GF-D8 (cell line): ENCODE results near the gene OTOG.

Source experiments
- DNase-seq: peaks from one replicate; lab custom pipeline; 2025; lab: John Stamatoyannopoulos, UW

OTOG gene

DNA sequence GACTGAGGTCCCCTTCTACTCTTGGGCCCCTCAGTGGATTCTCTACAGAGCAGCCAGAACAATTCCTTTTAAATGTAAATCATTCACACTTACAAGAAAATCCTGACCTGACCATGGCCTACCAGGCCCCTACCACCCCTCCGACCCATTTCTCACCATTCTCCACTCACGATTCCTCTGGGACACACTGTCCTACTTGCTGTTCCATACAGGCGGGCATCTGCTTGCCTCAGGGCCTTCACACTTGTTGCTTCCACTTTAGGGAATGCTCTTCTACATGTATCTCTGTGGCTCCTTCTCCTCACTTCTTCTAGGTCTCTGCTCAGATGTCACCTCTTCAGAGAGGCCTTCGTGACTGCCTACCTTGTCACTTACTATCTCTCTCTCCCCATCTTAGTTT is 6.3 kb upstream of the OTOG start:
- no peak for DNase-seq

DNA sequence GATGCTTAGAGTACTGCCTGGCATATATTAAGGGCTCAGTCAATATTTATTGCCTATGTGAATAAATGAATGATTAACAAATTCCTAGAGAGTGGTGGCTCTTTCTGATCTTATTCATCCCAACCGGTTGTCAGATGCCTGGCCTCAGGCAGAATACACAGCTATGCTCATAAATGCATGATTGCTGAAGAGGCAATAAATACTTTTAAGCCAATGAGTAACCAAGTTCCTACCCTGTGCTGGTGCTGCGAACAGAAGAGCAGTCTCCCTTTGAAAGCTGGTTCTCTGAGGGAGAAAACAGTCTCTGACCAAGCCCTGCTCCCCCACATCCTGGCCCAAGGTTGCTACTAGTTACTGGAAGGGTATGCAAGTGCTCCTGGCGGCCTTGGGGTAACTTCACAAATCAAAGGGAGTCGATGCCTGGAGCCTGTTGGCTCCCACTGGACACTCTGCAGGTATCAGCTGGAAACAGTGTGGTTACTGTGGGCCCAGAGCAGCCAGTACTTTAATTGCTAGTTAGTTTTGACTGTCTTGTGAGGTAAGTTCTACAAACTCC is 5.7 kb upstream of the OTOG start:
- no peak for DNase-seq

DNA sequence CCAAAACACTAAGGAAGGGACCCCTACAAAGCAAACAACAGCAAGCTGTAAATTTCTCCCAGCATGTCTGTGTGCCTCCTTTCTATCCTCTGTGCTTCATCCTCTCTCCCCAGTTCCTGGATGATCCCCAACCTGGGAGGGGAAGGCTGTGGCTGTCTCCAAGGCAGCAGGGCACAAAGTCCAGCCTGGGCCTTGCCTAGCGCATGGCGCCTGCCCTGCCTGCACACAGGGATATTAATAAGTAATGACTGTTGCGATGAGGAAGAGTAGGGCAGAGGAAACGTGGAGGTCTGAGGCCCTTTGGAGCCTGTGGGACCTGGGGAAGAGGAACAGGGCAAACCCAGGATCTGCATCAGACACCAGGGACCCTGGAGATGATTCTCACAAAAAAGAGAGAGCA is 4.8 kb upstream of the OTOG start:
- DNase-seq, result no peak

DNA sequence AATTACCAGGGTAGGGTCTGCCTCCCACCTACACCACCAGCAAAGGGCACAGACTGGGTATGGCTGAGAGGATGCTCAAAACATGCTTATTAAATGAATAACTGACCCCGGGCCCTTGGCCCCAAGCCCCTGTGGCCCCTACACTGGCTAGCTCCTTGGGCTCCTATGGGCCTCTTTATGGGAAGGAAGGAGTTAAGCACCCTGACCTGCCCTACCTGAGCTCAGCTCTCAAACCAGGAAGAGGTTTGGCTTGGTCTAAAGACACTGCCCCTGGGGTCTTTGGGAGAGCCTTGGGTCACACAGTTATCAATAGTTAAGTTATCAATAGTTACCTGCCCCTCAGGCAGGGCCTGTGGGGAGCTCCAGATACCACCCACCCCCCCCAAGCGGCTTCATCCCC is 4.0 kb upstream of the OTOG start:
- DNase-seq, result no peak

DNA sequence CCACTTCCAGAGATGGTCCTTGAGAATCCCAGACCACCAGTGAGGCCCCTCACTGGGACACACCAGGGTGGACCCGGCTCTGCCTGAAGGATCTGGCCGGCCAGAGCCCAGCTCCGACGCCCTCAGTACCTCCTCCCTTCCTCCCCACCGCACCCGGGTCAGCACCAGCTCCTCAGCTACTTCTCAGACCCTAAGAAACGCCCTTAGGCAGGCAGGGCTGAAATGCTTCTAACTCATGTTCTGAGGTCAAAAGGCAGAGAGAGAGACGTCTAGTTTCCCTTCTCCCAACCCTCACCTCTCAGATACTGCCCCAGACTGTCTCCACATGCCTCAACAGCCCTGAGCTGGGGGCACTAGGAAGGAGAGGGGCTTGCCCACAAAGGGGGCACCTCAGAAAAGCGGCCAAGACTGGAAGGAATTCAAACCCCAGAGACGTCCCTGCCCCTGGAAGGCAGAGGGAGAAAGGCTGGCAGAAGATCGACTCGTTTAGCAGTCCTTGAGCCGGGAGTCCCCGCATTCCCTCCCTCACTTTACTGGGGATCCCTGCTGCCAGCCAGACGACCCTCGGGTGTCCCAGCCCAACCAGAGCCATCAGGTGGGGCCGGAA is 3.4 kb upstream of the OTOG start:
- DNase-seq, result no peak

DNA sequence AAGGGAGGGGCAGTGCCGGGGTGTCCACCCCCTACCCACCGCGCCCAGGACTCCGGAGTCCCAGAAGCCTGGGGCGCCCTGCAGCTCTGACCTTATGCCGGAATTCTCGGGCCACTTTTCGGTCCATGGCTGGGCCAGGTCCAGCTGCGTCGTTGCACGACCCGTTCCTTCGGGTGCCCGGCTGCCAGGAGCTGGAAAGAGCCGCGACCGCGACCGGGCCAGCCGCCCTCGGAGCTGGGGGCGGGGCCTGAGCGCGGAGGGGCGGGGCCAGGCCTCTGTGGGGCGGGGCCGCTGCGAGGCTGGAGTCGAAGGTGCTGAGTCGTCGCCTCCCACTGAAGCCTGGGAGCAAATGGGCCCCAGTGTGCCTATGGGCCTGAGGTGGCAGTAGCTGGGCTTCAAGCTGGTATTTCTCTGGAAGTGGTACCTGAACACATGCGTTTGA is 2.9 kb upstream of the OTOG start, which contains the start of gene USH1C:
USH1C (minus strand) TSS at position 236 of the 442 bp plus-strand sequence; CDS start at position 127, 109 bp downstream.
- no peak for DNase-seq

DNA sequence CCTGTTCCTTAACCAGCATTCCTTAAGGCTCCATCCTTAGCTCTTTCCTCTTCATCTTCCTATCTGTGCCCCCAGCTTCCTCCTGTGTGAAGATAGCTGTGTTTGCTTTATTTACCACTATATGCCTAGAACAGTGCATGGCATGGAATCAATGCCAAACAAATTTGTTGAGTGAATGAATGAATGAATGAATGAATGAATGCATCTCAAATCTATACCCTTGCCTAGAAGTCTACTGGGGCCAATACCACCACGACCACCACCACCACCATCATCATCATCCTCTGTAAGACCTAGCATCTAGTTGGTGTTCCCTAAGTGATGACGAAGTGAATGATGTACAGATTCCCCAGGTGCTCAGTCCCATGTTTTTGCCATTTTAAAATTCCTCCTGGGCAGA is 819 bp upstream of the OTOG start:
- DNase-seq, result no peak

DNA sequence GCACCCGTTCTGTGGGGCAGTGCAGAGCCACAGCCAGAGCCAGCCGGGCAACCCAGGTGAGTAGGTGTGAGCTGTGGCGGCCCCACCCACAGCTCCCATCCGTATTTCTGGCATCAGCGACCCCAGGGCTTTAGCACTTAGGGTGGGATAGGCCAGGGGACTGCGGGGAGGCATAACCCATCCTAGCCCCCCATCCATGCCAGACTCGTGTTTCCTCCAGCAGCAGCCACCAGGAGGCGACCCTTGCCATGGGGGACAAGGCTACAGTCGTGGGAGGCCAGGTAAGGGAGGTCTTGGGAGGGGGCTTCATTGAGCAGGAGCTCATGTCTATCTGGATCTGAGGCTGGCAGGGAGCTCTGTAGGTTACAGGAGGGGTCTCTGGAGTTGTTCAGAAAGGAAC is 873 bp downstream of the OTOG start:
- no peak for DNase-seq

DNA sequence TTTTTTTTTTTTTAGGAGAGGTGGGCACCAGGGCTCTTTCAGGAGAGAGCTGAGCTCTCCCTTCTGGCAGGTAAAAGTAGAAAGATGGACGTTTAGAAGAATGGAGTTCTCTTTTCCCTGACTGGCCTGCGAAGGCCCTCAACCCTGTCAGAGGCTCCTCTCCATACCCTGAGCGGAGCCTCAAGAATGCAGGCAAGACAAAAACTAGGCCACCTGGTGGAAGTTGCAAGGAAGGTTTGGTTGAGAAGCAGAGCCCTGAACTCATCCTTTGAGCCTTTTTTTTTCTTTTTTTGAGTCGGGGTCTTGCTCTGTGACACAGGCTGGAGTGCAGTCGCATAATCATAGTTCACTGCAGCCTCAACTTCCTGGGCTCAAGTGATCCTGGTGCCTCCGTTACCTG is 1.4 kb downstream of the OTOG start:
- DNase-seq, result no peak

DNA sequence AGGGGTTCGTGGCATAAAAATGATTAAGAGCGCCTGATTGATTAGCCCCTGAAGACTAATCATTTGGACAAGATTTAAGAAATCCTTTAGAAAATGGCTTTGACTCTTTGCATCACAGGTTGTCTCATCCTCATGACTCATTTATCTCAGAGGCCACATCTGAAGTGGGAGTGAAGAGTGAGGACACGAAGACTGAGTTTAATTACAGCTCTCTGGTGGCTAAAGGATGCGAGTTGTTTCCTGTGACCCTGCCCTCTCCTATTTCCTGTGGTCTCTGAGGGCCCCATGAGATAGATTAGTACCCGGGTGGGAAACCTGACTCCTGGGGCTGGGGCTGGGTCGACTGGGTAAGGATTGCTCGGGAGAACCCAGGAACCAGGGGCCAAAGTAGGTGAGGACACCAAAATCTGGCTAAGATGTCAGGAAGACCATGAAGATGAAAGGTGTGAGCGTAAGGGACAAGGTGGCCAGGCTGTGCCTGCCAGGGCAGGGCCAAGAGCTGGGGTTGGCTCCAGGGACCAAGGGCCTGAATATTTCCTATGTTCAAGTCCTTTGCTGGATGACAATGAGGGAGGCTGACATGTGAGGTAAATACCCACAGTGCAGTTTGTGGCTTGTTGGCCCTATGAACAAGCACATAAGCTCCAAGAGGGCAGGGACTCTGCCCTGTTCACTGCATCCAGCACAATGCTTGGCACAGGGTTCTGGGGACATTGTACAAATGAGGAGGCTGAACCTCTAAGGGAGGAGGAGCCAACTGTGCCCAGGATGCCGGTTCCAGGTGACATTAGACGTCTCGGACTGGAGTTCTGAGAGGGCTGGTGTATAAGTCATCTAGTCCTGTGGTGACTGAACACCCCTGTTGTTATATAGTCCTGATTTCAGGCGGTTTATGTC is 3.6 kb downstream of the OTOG start:
- DNase-seq, result no peak

DNA sequence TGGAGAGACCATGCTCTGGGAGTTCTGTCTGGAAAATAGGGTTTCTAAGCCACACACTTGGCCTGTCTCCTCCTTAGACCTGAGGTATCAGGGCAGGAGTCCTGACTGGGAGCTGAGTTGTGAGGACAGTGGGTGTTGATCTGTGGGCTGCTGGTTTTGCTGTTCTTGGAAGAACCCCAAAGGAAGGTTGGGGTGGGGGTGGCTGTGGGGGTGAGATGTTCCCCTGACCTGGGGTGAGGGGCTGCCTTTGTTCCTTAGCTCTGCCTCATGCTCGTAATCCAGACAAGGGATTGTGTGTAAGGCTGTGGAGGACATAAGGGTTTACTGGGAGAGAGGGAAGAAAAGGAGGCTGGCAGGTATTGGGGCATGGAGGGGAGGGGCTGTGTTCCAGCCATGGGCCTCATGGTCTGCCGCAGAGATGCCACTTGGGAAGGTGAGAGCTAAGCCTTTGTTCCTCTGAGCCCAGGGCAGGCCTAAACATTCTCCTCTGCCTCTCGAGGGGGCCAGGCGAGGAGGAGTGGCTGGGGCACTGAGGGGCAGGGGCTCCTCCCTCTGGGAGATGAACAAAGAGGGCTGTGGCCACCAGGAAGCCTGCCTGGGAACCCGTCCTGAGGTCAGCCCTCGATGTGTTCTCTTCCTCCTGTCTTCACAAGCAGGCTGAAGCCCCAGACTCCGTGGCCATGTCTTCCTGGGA is 4.4 kb downstream of the OTOG start:
- no peak for DNase-seq

DNA sequence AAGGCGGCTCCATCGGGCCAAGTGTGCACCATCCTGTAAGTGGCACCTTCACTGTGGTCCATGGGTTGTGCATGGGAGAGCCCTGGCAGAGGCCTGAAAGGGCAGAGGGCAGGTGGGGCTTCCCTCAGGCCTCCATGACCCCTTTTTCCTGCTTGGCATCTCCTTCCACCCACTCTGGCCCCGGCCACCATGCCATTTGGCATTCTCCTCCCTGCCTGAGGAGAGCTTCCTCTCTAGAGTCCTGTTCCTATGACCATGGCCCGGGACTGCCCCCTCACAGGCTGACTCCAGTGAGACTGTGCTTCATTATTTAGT is 4.9 kb downstream of the OTOG start:
- DNase-seq, result no peak

DNA sequence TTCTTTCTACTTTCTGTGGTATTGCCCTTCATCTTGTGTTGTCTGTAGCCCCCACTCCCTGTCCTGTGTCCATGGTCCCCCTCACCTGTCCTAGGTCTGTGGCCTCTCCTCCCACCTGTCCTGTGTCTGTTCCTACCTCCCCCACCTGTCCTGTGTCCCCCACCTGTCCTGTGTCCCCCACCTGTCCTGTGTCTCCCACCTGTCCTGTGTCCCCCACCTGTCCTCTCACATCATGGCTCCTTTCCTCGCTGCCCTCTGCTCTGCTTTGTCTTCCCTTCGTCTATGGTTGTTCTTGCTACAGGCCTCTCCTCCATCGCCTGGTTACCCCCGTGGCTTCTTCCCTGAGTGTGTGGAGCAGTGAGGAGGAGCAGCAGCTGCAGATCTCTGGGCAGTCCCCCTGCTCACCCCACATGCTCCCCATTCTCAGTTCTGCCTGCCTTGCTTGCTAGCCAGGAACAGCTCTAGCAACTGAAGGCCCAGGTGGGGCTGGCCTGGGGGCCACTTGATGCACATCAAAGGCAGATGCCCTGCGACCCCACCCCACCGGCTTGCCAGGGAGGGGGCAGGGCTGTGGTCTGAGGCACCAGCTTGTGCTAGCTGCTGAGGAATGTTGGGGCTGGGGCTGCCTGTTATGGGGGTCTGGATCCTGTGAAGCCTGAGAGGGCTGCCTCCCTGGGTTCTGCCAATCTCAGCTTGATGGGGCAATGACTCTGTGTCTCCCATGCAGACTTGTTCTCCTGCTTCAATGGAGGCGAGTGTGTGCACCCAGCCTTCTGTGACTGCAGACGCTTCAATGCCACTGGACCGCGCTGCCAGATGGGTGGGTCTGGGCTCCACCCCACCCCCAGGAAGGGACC is 5.6 kb downstream of the OTOG start:
- DNase-seq, result no peak

DNA sequence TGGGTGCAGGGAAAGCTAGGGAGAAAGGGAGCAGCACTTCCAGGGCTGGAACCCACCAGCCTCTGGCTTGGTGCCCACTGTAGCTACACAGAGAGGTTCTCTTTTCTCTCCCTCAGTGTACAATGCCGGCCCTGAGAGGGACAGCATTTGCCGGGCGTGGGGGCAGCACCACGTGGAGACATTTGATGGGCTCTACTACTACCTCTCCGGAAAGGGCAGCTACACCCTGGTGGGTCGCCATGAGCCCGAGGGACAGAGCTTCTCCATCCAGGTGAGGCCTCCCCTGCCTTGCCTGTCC is 6.1 kb downstream of the OTOG start:
- no peak for DNase-seq

DNA sequence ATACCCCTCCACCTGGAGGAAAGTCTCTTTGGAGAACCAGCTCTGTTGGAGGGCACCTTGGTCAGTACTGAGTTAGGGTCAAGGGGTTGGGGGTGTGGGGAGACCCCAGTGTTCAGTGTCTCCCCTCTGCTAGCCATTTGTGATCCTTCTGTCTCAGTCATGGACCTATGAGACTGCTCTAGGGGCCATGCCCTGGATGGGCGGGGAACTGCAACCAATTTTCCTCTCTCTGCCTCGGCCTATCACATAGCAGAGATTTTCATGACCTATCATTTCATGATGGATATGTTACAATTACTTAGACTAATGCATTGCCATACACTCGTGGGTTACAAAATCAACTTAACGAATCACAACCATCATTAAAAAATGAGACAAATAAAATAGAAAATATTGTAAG is 7.4 kb downstream of the OTOG start:
- DNase-seq, result no peak

DNA sequence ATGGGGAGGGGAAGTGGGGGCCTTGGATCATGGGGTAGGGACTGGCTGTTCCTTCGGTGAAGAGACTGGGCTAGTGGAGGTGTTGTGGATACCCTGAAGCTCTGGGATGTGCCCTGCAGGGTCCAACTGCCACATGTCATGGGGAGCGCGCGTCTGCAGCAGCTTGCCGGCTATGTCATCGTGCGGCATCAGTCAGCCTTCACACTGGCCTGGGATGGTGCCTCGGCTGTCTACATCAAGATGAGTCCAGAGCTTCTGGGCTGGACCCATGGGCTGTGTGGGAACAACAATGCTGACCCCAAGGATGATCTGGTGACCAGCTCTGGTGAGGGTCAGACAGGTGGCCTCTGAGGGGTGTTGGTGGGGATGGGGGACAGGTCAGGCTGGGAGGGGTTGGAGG is 9.9 kb downstream of the OTOG start:
- DNase-seq, result no peak

DNA sequence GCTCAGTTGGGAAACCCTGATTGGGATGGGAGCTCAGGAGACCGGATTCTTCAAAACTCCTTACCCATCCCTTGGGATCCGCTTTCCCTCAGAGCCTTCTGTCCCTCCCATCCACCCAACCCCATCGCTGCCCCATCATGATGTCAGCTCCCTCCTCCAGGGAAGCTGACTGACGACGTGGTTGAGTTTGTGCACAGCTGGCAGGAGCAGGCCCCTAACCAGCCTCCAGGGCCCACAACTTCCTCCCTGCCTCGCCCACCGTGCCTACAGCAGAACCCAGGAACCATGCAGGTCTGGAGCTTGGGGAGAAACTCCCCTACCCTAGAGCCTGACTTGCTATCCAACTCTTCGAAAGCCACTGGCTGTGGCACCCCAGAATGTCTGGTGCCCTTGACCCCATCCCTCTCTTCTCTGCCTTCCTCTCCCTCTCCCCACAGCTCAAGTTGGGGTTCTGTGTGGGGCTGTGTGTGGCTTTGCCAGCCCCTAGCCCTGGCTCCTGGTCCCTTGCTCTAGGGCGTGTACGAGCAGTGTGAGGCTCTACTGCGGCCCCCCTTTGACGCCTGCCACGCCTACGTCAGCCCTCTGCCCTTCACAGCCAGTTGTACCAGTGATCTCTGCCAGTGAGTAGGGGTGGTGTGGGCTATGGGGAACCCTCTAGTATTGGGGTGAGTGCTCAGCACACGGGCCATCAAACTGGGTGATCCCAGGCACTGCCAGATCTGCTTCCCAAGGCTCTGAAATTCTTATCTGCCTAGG is 11.1 kb downstream of the OTOG start:
- DNase-seq, result no peak

DNA sequence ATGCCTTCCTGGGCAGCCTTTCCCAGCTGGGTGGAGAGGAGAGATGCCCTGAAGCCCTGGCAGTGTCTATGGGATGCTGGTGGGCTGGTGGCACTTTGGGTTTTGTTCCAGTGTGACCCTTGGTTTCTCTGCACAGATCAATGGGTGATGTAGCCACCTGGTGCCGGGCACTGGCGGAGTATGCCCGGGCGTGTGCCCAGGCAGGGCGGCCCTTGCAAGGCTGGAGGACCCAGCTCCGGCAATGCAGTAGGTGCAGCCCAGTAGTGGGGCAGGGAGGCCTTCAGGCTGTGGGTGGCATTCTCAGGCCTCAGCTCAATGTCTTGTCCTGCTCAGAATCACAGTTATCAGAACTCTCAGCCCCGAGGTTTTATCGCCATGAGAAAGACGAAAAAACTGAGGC is 11.9 kb downstream of the OTOG start:
- no peak for DNase-seq

DNA sequence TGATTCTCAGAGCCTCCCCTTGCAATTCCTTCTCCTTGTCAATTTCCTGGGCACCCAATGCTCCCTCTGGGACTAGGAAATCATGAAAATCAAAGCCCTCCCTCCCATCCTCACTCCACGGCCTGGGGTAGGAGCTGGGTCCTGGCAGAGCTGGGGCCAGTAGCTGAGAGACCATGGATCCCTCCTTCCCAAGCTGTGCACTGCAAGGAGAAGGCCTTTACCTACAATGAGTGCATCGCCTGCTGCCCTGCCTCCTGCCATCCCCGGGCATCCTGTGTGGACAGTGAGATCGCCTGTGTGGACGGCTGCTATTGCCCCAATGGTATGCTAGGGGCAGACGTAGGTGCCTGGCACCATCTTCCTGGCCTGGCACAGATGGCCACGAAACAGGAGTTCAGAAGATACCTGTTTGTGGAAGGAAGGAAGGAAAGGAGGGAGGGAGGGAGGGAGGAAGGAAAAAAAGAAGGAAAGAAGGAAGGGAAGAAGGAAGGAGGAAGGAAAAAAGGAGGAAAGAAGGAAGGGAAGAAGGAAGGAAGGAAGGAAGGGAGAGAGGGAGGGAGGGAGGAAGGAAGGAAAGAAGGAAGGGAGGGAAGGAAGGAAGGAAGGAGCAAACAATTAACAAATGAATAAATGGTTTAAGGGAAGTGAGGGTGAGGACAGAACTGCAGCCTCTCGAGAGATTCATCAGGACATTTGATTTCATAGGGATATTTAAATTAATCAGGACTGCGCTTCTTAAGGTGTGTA is 12.5 kb downstream of the OTOG start:
- no peak for DNase-seq

DNA sequence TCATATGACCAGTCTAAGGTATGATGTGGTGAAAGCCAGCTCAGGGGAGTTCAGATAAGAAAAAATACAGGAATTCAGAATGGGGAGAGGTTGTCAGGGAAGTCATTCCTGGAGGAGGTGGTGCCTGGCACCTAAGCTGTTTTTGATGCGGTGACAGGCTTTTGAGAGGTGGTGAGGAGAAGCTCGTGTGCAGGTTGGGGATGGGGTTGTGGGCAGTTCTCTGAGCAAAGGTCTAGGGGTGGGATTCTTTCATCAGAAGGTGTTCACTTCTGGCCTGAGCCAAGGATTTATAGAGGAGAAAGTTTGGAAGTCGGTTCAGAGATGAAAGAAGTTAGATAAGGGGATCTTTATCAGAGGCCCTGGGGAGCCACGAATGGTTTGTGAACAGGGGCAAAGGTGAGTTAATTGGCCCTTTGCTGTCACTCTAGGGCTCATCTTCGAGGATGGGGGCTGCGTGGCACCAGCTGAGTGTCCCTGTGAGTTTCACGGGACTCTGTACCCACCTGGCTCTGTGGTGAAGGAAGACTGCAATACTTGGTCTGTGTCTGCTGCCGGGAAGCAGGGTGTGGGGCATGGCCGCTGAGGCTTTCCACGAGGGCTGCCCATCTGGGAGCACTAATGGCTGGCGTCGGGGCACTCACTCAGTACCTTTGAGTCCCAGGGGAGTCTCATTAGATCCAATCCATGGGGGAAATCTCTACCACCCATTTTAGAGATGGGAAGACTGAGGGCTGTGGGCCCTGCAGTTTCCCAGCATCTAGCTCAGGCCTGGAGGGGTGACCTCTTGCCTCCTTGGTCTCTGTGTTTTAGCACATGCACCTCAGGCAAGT is 13.4 kb downstream of the OTOG start:
- DNase-seq, result no peak
